A673 (cell line): ENCODE data around the gene KRT76. TPM values are rescaled to one million over a fixed set of nuclear protein-coding genes. Genes with fewer than 3 reads are reported as not detected.

ENCODE experiments used
- BruUV-seq: library from RNA; stranded (reverse); fragments of 400-500 nt; replicated peaks from 2 replicates; lab custom pipeline; 2021; lab: Mats Ljungman, UMichigan
- CTCF ChIA-PET: fragments of 300-600 bp; sonication (Branson Sonifier 250); formaldehyde crosslinking; loops from one replicate; lab custom pipeline; 2022; ENCODE audit warnings: antibody characterized with exemption; lab: Charles Lee
- POLR2A ChIA-PET: fragments of 300-600 bp; sonication (Branson Sonifier 250); formaldehyde crosslinking; loops from one replicate; lab custom pipeline; 2022; ENCODE audit warnings: antibody characterized with exemption; ENCODE audit not compliant: low non-redundant PET; lab: Charles Lee
- DNase-seq: peaks from one replicate; pipeline ENCODE4 v3.0.0-alpha.2; 2015; ENCODE audit warnings: low spot score
- H3K27ac ChIP-seq: fragments of 200-600 bp; sonication (generic); 2 replicates; pipeline ENCODE4 v1.5.1; 2016; ENCODE audit warnings: mixed run types, low read depth, mild to moderate bottlenecking, mixed read lengths, antibody characterized with exemption, low read length; ENCODE audit not compliant: poor library complexity, severe bottlenecking
- H3K27me3 ChIP-seq: fragments of 200-600 bp; sonication (generic); replicated peaks from 2 replicates; pipeline ENCODE4 v1.6.1; 2017; ENCODE audit warnings: mixed run types, low read depth, mild to moderate bottlenecking, mixed read lengths, antibody characterized with exemption, low read length; ENCODE audit not compliant: insufficient read depth, poor library complexity
- H3K36me3 ChIP-seq: fragments of 200-600 bp; sonication (generic); 2 replicates; pipeline ENCODE4 v1.6.1; 2016; ENCODE audit warnings: mixed run types, mild to moderate bottlenecking, mixed read lengths, antibody characterized with exemption, low read length; ENCODE audit not compliant: insufficient read depth, poor library complexity, severe bottlenecking
- H3K4me1 ChIP-seq: fragments of 200-600 bp; sonication (generic); 2 replicates; pipeline ENCODE4 v1.6.1; 2017; ENCODE audit warnings: mixed run types, mild to moderate bottlenecking, mixed read lengths, antibody characterized with exemption, low read length; ENCODE audit not compliant: insufficient read depth, poor library complexity, severe bottlenecking
- H3K4me3 ChIP-seq: fragments of 200-600 bp; sonication (generic); 2 replicates; pipeline ENCODE4 v1.5.1; 2016; ENCODE audit warnings: low read depth, mixed run types, mild to moderate bottlenecking, mixed read lengths, low read length; ENCODE audit not compliant: poor library complexity, severe bottlenecking
- H3K9me3 ChIP-seq: fragments of 200-600 bp; sonication (generic); 2 replicates; pipeline ENCODE4 v1.6.1; 2016; ENCODE audit warnings: mixed run types, low read depth, mild to moderate bottlenecking, mixed read lengths, antibody characterized with exemption, low read length; ENCODE audit not compliant: poor library complexity, severe bottlenecking
- EZH2 ChIP-seq: fragments of 200-600 bp; sonication (generic); IDR thresholded peaks from 2 replicates; pipeline ENCODE4 v1.6.1; 2017; ENCODE audit warnings: borderline replicate concordance, low read depth, mild to moderate bottlenecking, mixed read lengths, antibody characterized with exemption, low read length; ENCODE audit not compliant: poor library complexity, severe bottlenecking
- intact Hi-C: fragments of 100-400 bp; cut with micrococcal nuclease; formaldehyde crosslinking; loops from one replicate; pipeline ENCODE4 v1.10.0; 2022; ENCODE audit not compliant: unreplicated experiment
- total RNA-seq: library from RNA; stranded (reverse); gene quantifications from 2 replicates; pipeline ENCODE4 v1.2.3, GENCODE V29; 2021
- TF ChIP-seq, protein P1 (sequence below): fragments of 300-800, 200-600 bp; sonication (generic); conservative IDR thresholded peaks from 2 replicates; pipeline ENCODE4 v1.5.1; 2017; ENCODE audit warnings: low read depth, mild to moderate bottlenecking, antibody characterized with exemption, low read length, moderate library complexity, mixed read lengths

The KRT76 gene
- total RNA-seq, 1 experiment from 2014 or later: not detected

DNA sequence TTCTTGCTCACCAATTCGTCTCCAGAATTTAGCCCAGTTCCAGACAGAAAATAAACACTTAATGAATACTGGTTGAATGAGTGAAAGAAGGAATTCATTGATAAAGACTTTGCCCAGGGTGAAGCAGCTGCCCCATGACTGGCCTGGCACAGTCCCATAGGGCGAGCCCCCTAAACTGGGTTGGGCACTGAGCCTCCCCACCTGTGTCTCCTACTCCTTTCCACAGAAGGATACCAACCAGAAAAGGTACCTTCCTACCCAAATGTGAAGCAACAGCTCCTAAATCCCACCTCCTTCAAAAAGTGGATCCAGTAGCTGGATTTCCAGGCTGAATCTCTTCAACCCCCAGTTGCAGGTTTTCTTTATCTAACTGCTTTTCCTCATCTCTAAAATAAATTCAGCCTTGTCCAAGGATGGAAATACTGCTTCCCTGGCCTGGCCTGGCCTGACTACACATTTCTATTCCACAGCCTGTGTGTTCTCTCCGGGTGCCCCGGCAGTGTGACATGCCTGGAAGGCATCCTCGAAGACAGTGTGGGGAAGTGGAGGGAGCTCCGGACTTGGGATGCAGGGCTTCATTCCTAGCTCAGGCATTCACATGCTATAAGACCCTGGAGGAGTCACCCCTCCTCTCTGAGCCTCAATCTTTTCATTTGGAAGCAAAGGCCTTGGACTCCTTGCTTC is 11.2 kb upstream of the KRT76 start:
- intact Hi-C loops: no loop called here
- no TSS peak for BruUV-seq
- no peak overlapping the region for H3K4me3 ChIP-seq
- CTCF ChIA-PET: no interaction called here
- no peaks in the 10 kb centered on the region for H3K36me3 ChIP-seq
- POLR2A ChIA-PET: no interaction called here
- no peak for DNase-seq
- no peaks in the 10 kb centered on the region for H3K9me3 ChIP-seq
- no peak overlapping the region for H3K27ac ChIP-seq
- no peaks in the 10 kb centered on the region for H3K27me3 ChIP-seq
- no peaks in the 10 kb centered on the region for H3K4me1 ChIP-seq
- no peak for TF ChIP-seq EZH2
- TF ChIP-seq, protein P1, sequence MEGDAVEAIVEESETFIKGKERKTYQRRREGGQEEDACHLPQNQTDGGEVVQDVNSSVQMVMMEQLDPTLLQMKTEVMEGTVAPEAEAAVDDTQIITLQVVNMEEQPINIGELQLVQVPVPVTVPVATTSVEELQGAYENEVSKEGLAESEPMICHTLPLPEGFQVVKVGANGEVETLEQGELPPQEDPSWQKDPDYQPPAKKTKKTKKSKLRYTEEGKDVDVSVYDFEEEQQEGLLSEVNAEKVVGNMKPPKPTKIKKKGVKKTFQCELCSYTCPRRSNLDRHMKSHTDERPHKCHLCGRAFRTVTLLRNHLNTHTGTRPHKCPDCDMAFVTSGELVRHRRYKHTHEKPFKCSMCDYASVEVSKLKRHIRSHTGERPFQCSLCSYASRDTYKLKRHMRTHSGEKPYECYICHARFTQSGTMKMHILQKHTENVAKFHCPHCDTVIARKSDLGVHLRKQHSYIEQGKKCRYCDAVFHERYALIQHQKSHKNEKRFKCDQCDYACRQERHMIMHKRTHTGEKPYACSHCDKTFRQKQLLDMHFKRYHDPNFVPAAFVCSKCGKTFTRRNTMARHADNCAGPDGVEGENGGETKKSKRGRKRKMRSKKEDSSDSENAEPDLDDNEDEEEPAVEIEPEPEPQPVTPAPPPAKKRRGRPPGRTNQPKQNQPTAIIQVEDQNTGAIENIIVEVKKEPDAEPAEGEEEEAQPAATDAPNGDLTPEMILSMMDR: no peak

DNA sequence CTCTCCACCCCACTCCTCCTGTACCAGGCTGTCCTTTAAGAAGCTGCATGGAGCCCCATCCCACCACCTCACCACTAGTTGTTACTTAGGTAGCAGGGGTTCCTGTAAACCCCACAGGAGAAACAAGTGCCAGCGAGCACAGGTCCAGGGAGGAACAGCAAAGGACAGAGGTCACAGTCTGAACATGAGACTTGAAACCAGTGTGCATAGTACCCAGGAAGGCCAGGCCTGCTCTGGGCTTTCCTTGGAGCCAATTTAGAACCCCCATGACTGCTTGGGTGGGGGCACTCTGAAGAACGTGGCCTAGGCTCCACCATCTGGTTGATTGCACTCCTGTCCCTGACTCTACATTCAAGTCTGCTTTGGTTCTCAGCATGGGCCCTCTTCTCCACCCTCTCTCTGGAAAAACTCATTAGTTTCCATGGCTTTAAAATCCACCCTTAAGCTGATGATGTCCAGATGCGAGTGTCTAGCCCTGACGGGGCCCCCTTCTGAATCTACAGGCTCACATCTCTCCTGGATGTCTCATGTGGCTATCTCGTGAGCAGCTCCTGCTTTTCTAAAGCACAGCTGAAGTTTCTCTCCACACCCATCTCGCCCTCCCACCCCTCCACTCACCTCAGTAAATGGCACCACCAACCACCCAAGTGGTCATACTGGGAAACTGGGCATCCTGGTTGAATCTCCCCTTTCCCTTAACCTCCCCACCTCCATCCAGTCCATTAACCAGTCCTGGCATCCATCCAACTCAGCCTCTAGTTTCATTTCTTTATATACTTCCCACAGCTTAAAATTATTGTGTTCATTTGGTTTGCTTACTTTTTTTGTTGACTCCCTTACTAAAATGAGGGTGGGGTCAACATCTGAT is 10.4 kb upstream of the KRT76 start:
- Histone ChIP-seq H3K4me1 (no peaks in the 10 kb centered on the region), H3K9me3 (no peaks in the 10 kb centered on the region), H3K27me3 (no peaks in the 10 kb centered on the region), H3K36me3 (no peaks in the 10 kb centered on the region), H3K27ac (no peak overlapping the region), H3K4me3 (no peak overlapping the region)
- intact Hi-C loops: no loop called here
- POLR2A ChIA-PET: no interaction called here
- no peak for DNase-seq
- BruUV-seq: no TSS peak
- CTCF ChIA-PET: interaction anchor here (0.6 kb wide), 1 partner anchor 24 kb away, joined by 4 read pairs; no protein-coding TSS in a partner anchor
- TF ChIP-seq, protein P1: no peak
- no peak for TF ChIP-seq EZH2

DNA sequence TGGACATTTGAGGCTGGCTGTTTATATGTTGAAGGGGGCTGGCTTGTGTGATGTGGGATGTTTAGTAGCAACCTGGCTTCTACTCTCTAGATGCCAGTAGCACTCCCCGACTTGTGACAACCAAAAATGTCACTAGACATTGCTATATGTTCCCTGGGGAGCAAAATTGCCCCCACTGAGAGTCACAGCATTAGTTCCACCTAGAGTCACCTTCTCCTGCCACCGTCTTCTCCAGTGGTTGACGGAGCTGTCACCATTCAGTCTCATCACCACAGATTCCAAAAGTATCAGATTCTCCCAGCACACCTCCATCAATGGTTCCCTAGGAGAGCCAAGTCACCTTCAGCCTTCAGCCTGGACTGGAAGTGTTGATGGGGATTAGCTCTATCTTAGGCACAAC is 7.8 kb upstream of the KRT76 start:
- TF ChIP-seq, protein P1: no peak
- no peak for TF ChIP-seq EZH2
- no peak overlapping the region for H3K27ac ChIP-seq
- no peaks in the 10 kb centered on the region for H3K9me3 ChIP-seq
- intact Hi-C loops: no loop called here
- no peaks in the 10 kb centered on the region for H3K27me3 ChIP-seq
- DNase-seq: no peak
- no peaks in the 10 kb centered on the region for H3K36me3 ChIP-seq
- ChIA-PET POLR2A (no interaction called here), CTCF (no interaction called here)
- H3K4me3 ChIP-seq: no peak overlapping the region
- no TSS peak for BruUV-seq
- no peaks in the 10 kb centered on the region for H3K4me1 ChIP-seq
